Ovary (tissue), 9 donors: ENCODE results near the gene ATP7B. TPM values are rescaled to one million over a fixed set of nuclear protein-coding genes. Genes with fewer than 3 reads are reported as not detected.
"Not testable (repeated sequence)": the region's sequence is repeated elsewhere in the genome, so short reads cannot be mapped to it uniquely, and the experiment has no call there.

Source experiments
- DNase-seq, 5 donors: peaks; one replicate each; pipeline ENCODE4 v3.0.0-alpha.2; 2019 to 2020
- H3K27ac ChIP-seq, 2 donors: fragments of 200-600 bp; one replicate each; pipeline versions ENCODE4 v1.5.1 to v1.8.0; 2019 to 2022
- H3K27me3 ChIP-seq: fragments of 200-600 bp; one replicate; pipeline ENCODE4 v1.8.0; 2022
- H3K36me3 ChIP-seq: fragments of 200-600 bp; sonication (generic); one replicate; pipeline ENCODE4 v1.5.1; 2019
- H3K4me1 ChIP-seq: one replicate; pipeline ENCODE4 v1.8.1; 2013; ENCODE audit warnings: mild to moderate bottlenecking, moderate library complexity; ENCODE audit not compliant: insufficient read depth
- H3K4me3 ChIP-seq: fragments of 200-600 bp; sonication (generic); one replicate; pipeline ENCODE4 v1.5.1; 2017
- H3K9me3 ChIP-seq, 2 donors: fragments of 200-600 bp in 1 of 2; sonication (generic) in 1 of 2; one replicate each; pipeline versions ENCODE4 v1.5.1 to v1.8.1; 2013 to 2019; ENCODE audit warnings: mild to moderate bottlenecking in 1 of 2, moderate library complexity in 1 of 2
- CTCF ChIP-seq, 3 donors: fragments of 450-650 bp in 2 of 3; fragments of 200-600 bp in 1 of 3; IDR thresholded peaks; one replicate each; pipeline versions ENCODE4 v1.5.1 to v1.8.0; 2016 to 2022; ENCODE audit warnings: antibody characterized with exemption in 3 of 3, mild to moderate bottlenecking in 1 of 3
- EP300 ChIP-seq: sonication (generic); formaldehyde crosslinking; IDR thresholded peaks from one replicate; pipeline ENCODE4 v1.6.1; 2017; ENCODE audit warnings: antibody characterized with exemption
- POLR2A ChIP-seq: fragments of 450-650 bp; IDR thresholded peaks from one replicate; pipeline ENCODE4 v1.6.1; 2017; ENCODE audit warnings: antibody characterized with exemption, mild to moderate bottlenecking, moderate library complexity
- WGBS, 3 donors: extraction: QIAGEN DNeasy Blood & Tissue Kit in 1 of 3; methylation state at CpG; one replicate each; pipeline versions ENCODE4 v1.1.5 to v1.1.7; 2013 to 2017; 5-methylcytosine and 5-hydroxymethylcytosine counted together
- intact Hi-C, 4 donors: fragments of 100-400 bp; cut with DNase I; formaldehyde crosslinking; loops; one replicate each; pipeline versions ENCODE4 v1.11.0 to v1.15.1; 2022 to 2023
- polyA plus RNA-seq, 2 donors: library from polyadenylated mRNA; stranded (reverse); fragments of 200-250 nt in 1 of 2; fragments of 350-450 nt in 1 of 2; fragmentation: Illumina TruSeq in 1 of 2; extraction: RNeasy Lipid Tissue Mini Kit (QIAGEN cat#74804) in 1 of 2; gene quantifications; one replicate each; pipeline ENCODE4 v1.2.3, GENCODE V29; 2013 to 2014
- total RNA-seq, 7 donors: library from RNA; depleted of rRNA in 2 of 7; stranded (reverse); fragments of >200 nt in 2 of 7; fragmentation: NEBNext Ultra II Directional in 3 of 7; extraction: Animal tissue kit (Norgen Biotek cat#: 25700) in 3 of 7; gene quantifications; one replicate each; pipeline versions ENCODE4 v1.1.0 to v1.2.4, GENCODE V29; 2016 to 2023
- donor health status: DM: no; HTN: no; CAD: no; lungs with moderate emphysema.
- donor health status: DM: no; HTN: no; CAD: no.
- donor health status: Bipolar disorder and iron deficiency.
- donor health status: DM: yes; HTN: yes; CAD: no.
- donor health status: DM: no; HTN: no; CAD: no.
- donor health status: DM: yes; HTN: yes; CAD: no.

The ATP7B gene
- total and polyA plus RNA-seq, 9 donors: 2.9 to 7.3 (median 5.1) TPM

GRCh38 chr13:51912511-51913225 is 98.6 kb downstream of the ATP7B start:
- TF ChIP-seq POLR2A: no peak
- TF ChIP-seq EP300: no peak
- no peak for TF ChIP-seq CTCF (IDR thresholded peaks at IDR 0.05)
- Histone ChIP-seq H3K4me1 (no peaks in the 10 kb centered on the region), H3K27ac (no peak overlapping the region), H3K36me3 (no peaks in the 10 kb centered on the region), H3K27me3 (no peaks in the 10 kb centered on the region), H3K9me3 (no peaks in the 10 kb centered on the region), H3K4me3 (no peak overlapping the region)
- intact Hi-C loops: no loop called here
- WGBS, 3 donors: 58 to 61% (median 59%) methylated on average over 11 of the region's 11 CpGs
- DNase-seq: no peak

- Histone ChIP-seq H3K9me3 (no peaks in the 10 kb centered on the region), H3K36me3 (no peaks in the 10 kb centered on the region), H3K4me3 (no peak overlapping the region), H3K27ac (no peak overlapping the region), H3K4me1 (peaks cover 1% of the 10 kb centered on the region), H3K27me3 (no peaks in the 10 kb centered on the region)
- TF ChIP-seq CTCF (IDR thresholded peaks at IDR 0.05): no peak
- no peak for TF ChIP-seq POLR2A
- no peak for TF ChIP-seq EP300
- whole genome bisulfite sequencing, 3 donors: 52 to 63% (median 56%) methylated on average over 10 of the region's 10 CpGs
- no peak for DNase-seq
- intact Hi-C loops: no loop called here
Observed at GRCh38 chr13:51912091-51912490, 99.2 kb downstream of the ATP7B start.

- H3K9me3 ChIP-seq: no peaks in the 10 kb centered on the region
- no peaks in the 10 kb centered on the region for H3K27me3 ChIP-seq
- DNase-seq: no peak
- intact Hi-C loops: no loop called here
- no peaks in the 10 kb centered on the region for H3K36me3 ChIP-seq
- no peak overlapping the region for H3K27ac ChIP-seq
- peaks cover 7% of the 10 kb centered on the region for H3K4me1 ChIP-seq
- TF ChIP-seq POLR2A (no peak), EP300 (no peak), CTCF (IDR thresholded peaks at IDR 0.05) (no peak)
- no peak overlapping the region for H3K4me3 ChIP-seq
- 92 to 93% (median 92%) methylated on average over 12 of the region's 12 CpGs for WGBS, 3 donors
Observed at GRCh38 chr13:51910508-51910907, 100.7 kb downstream of the ATP7B start.

- H3K9me3 ChIP-seq, DNase-seq, H3K36me3 ChIP-seq, H3K4me1 ChIP-seq, H3K4me3 ChIP-seq, H3K27ac ChIP-seq, H3K27me3 ChIP-seq, intact Hi-C loops: not testable (repeated sequence)
- WGBS, 3 donors: 77 to 85% (median 81%) methylated on average over 5 of the region's 5 CpGs
Observed at GRCh38 chr13:51909265-51909664, 102.0 kb downstream of the ATP7B start.

DNA sequence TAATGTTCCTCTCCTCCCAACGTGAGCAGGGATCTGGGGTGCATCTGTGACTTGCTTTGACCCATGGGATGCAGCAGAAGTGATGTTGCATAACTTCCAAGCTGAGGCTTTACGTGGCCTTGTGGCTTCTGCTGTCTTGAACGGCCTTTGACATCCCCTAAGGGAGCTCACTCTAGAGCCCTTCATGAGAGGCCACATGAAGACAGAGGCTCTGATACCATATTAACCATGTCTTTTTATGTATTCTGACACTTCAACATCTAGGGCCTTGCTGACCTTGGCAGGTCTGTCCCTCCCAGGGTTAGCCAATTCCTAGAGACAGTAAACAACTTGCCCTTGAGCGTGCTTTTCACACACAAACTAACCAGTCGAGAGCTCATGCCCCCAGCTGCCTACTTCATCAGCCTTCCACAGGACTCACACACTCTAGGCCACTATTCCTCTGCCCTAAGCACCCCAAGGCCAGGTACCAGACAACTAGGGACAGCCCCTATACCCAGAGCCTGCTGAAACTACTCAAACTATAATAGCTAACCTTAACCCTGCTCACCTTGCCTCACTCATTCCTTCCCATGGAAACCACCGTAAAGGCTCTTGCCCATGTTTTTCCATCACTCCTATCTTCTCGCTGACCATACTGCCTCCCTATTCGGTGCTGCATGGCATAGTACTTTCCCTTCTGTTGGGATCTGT is 104.1 kb downstream of the ATP7B start:
- peaks cover 7% of the 10 kb centered on the region for H3K4me1 ChIP-seq

More for the DNA sequence above, 104.1 kb downstream of the ATP7B start:
- Histone ChIP-seq H3K27me3 (no peaks in the 10 kb centered on the region), H3K27ac (no peak overlapping the region), H3K4me3 (no peak overlapping the region), H3K36me3 (no peaks in the 10 kb centered on the region), H3K9me3 (no peaks in the 10 kb centered on the region)
- intact Hi-C loops: no loop called here
- DNase-seq: no peak
- TF ChIP-seq CTCF (IDR thresholded peaks at IDR 0.05) (no peak), EP300 (no peak), POLR2A (no peak)
- 62 to 77% (median 65%) methylated on average over 8 of the region's 8 CpGs for WGBS, 3 donors
